ENCODE data around the gene PER2. TPM values are rescaled to one million over a fixed set of nuclear protein-coding genes. Genes with fewer than 3 reads are reported as not detected.

The PER2 gene
- total RNA-seq = 10 to 100 TPM in 1 of 9 donors, 1 to 10 TPM in 8; 1.5 to 11.4 (median 4.9) TPM
- polyA plus RNA-seq = 1 to 10 TPM; 1.3 to 7.1 (median 4.7) TPM
- long read RNA-seq, donor 1 = 0 reads
- long read RNA-seq, donor 2 = 0 reads
- long read RNA-seq, donor 3 = 0 reads
- long read RNA-seq, donor 4, partial matches to known transcripts = 0 of 1 reads
- long read RNA-seq, donor 4, other reads (novel, unspliced or antisense) = 1 of 1 reads
- long read RNA-seq, donor 5, partial matches to known transcripts = 0 of 1 reads
- long read RNA-seq, donor 5, other reads (novel, unspliced or antisense) = 1 of 1 reads
- long read RNA-seq, donor 6, partial matches to known transcripts = 0 of 2 reads
- long read RNA-seq, donor 6, other reads (novel, unspliced or antisense) = 2 of 2 reads
- long read RNA-seq, donor 7 = 0 reads
- long read RNA-seq, donor 8 = 0 reads
- long read RNA-seq, donor 9 = 0 reads
- long read RNA-seq, donor 10 = 0 reads

- H3K27ac ChIP-seq = peak within 1 kb of the TSS in 4 of 5 donors; percentile 69 to 99 (median 82)
- DNase-seq = peak; percentile 55 to 85 (median 60)
- H3K9me3 ChIP-seq (replicated peaks in 1 of 3) = no peaks in the 10 kb centered on the region
- TF ChIP-seq POLR2A (IDR thresholded peaks at IDR 0.05) (peak in 1 of 2 donors; percentile 21), CTCF (IDR thresholded peaks at IDR 0.05) (peak in 1 of 6 experiments; percentile 4)
- intact Hi-C loops (cut with DNase I) = no loop called here
- peaks cover 23 to 40% of the 10 kb centered on the region in 2 donors for H3K4me1 ChIP-seq (replicated peaks in 1 of 2)
- WGBS, 4 donors = 2 to 15% (median 3%) methylated on average over 9 to 65 of the region's 65 CpGs
- H3K27me3 ChIP-seq = no peaks in the 10 kb centered on the region
- H3K36me3 ChIP-seq (replicated peaks in 1 of 2) = no peaks in the 10 kb centered on the region
- peak within 1 kb of the TSS in 3 of 4 donors; percentile 33 to 84 (median 50) for H3K4me3 ChIP-seq
Measured at GRCh38 chr2:238287737-238288649, at the start of gene PER2. PER2 (minus strand) TSS chr2:238288610; CDS start chr2:238277936, 10,674 bp downstream.

DNA sequence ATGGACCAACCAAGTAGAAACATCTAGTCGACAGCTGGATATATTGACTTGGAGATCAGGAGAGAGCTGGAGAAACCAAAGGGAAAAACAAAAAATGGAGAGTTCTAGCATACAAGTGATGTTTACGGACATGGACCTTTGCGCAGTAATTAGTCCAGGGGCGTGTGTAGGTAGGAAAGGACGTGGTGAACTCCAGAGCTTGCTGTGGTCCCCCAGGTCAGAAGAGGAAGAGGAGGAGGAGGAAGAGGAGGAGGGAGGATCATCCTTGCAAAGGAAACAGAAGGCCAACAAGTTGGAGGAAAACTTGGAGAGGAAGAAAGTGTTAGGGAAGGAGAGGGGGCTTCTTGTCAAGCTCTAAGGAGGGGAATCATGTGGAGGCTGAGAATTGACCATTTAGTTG, 49.4 kb upstream of the PER2 start:
- Histone ChIP-seq H3K27me3 (no peaks in the 10 kb centered on the region), H3K27ac (no peak overlapping the region), H3K9me3 (replicated peaks in 1 of 3) (no peaks in the 10 kb centered on the region), H3K4me3 (no peak overlapping the region), H3K4me1 (replicated peaks in 1 of 2) (no peaks in the 10 kb centered on the region), H3K36me3 (replicated peaks in 1 of 2) (no peaks in the 10 kb centered on the region)
- 90 to 95% (median 92%) methylated on average over 5 of the region's 5 CpGs for WGBS, 4 donors
- TF ChIP-seq CTCF (IDR thresholded peaks at IDR 0.05) (no peak), POLR2A (IDR thresholded peaks at IDR 0.05) (no peak)
- DNase-seq = no peak
- intact Hi-C loops (cut with DNase I) = no loop called here

GRCh38 chr2:238336793-238337444, 48.5 kb upstream of the PER2 start:
- no peak for TF ChIP-seq POLR2A (IDR thresholded peaks at IDR 0.05)
- no peak for TF ChIP-seq CTCF (IDR thresholded peaks at IDR 0.05)
- intact Hi-C loops (cut with DNase I) = no loop called here
- H3K9me3 ChIP-seq (replicated peaks in 1 of 3) = no peaks in the 10 kb centered on the region
- no peaks in the 10 kb centered on the region for H3K27me3 ChIP-seq
- WGBS, 4 donors = 89 to 98% (median 96%) methylated on average over 5 of the region's 5 CpGs
- no peaks in the 10 kb centered on the region for H3K36me3 ChIP-seq (replicated peaks in 1 of 2)
- H3K4me1 ChIP-seq (replicated peaks in 1 of 2) = no peaks in the 10 kb centered on the region
- no peak overlapping the region for H3K27ac ChIP-seq
- DNase-seq = no peak
- no peak overlapping the region for H3K4me3 ChIP-seq
